RPMI7951 (cell line): ENCODE measurements around the gene LYST. TPM values are rescaled to one million over a fixed set of nuclear protein-coding genes. Genes with fewer than 3 reads are reported as not detected.
"Not testable (repeated sequence)": the region's sequence is repeated elsewhere in the genome, so short reads cannot be mapped to it uniquely, and the experiment has no call there.

ENCODE experiments used
- DNase-seq: peaks from one replicate; pipeline ENCODE4 v3.0.0-alpha.2; 2012; ENCODE audit warnings: low read depth
- total RNA-seq: library from RNA; depleted of rRNA; stranded (reverse); fragments of >200 nt; shearing (Covaris generic); gene quantifications from 2 replicates; pipeline ENCODE4 v1.2.3, GENCODE V29; 2014; rRNA removed

Gene LYST
- total RNA-seq, 1 experiment from 2014 or later = 16.9 TPM

GRCh38 chr1:235637756-235638534 lies 228.8 kb downstream of the LYST start:
- DNase-seq = no peak

- DNase-seq = no peak
Measured at GRCh38 chr1:235635938-235636662, 230.6 kb downstream of the LYST start.

GRCh38 chr1:235632506-235633401 lies 234.0 kb downstream of the LYST start:
- peak; percentile 47 for DNase-seq

GRCh38 chr1:235631816-235632215 lies 234.9 kb downstream of the LYST start:
- DNase-seq = no peak

- no peak for DNase-seq
Measured at GRCh38 chr1:235628316-235629005, 238.2 kb downstream of the LYST start.

GRCh38 chr1:235625831-235626230 lies 240.9 kb downstream of the LYST start:
- no peak for DNase-seq

GRCh38 chr1:235625340-235625739 lies 241.4 kb downstream of the LYST start:
- DNase-seq = no peak

GRCh38 chr1:235624721-235625333 lies 241.9 kb downstream of the LYST start:
- DNase-seq = peak; percentile 48

- no peak for DNase-seq
Measured at GRCh38 chr1:235622936-235623779, 243.5 kb downstream of the LYST start.

GRCh38 chr1:235619149-235619548 lies 247.6 kb downstream of the LYST start:
- DNase-seq = not testable (repeated sequence)

GRCh38 chr1:235617808-235618207 lies 248.9 kb downstream of the LYST start:
- no peak for DNase-seq

- no peak for DNase-seq
Measured at GRCh38 chr1:235617140-235617539, 249.6 kb downstream of the LYST start.

GRCh38 chr1:235614442-235614954 lies 252.2 kb downstream of the LYST start:
- no peak for DNase-seq

GRCh38 chr1:235613602-235614001 lies 253.1 kb downstream of the LYST start:
- no peak for DNase-seq

- no peak for DNase-seq
Measured at GRCh38 chr1:235612761-235613160, 253.9 kb downstream of the LYST start.

Other genes with a start within 250 kb of the LYST start
- gene GNG4, start 217.1 kb downstream of the LYST start, total RNA-seq = 2.0 and 2.4 TPM in 2 replicates
- 50.9 and 60.2 TPM in 2 replicates for gene NID1, start 198.2 kb upstream of the LYST start, total RNA-seq